Adipose tissue (tissue), 3 donors: Measurements from ENCODE around the gene NR2C2. TPM values are rescaled to one million over a fixed set of nuclear protein-coding genes. Genes with fewer than 3 reads are reported as not detected.

ENCODE experiments used
- H3K27ac ChIP-seq: one replicate; pipeline ENCODE4 v1.5.1; 2013; ENCODE audit warnings: low read depth, low read length
- WGBS, 3 donors: extraction: QIAGEN DNeasy Blood & Tissue Kit; methylation state at CpG; one replicate each; pipeline ENCODE4 v1.1.7; 2013; 5-methylcytosine and 5-hydroxymethylcytosine counted together
- polyA plus RNA-seq, 3 donors: library from polyadenylated mRNA; stranded (reverse); fragments of 200-250 nt; gene quantifications; one replicate each; pipeline ENCODE4 v1.2.3, GENCODE V29; 2013
- donor health status: healthy with polysubstance abuse.
- donor health status: Bipolar disorder and iron deficiency.
- donor health status: healthy.

The NR2C2 gene
- polyA plus RNA-seq, 3 donors, result 4.8 to 7.9 (median 7.3) TPM

GRCh38 chr3:15074500-15074899 is 127.1 kb downstream of the NR2C2 start:
- no peak overlapping the region for H3K27ac ChIP-seq
- WGBS, 3 donors, result 84 to 95% (median 94%) methylated on average over 19 of the region's 19 CpGs

DNA sequence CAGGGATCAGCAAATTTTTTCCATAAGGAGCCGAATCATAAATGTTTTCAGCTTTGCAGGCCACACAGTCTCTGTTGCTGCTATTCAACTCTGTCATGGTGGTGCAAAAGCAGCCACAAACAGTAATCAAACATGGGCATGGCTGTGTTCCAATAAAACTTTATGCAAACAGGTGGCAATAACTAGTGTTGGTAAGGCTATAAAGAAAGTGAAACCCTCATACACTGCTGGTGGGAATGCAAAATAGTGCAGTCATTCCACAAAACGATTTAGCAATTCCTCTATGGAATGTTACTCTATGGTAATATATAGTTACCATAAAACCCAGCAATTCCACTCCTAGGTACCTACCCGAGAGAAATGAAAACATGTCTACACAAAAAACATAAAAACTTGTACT is 131.7 kb downstream of the NR2C2 start:
- WGBS, 3 donors, result 71 to 91% (median 90%) methylated on average over 3 of the region's 3 CpGs
- H3K27ac ChIP-seq, result no peak overlapping the region

- WGBS, 3 donors, result 89 to 93% (median 89%) methylated on average over 13 of the region's 13 CpGs
- H3K27ac ChIP-seq, result no peak overlapping the region
Observed at GRCh38 chr3:15081960-15082664, 134.7 kb downstream of the NR2C2 start.

- H3K27ac ChIP-seq, result no peak overlapping the region
- 88 to 95% (median 94%) methylated on average over 1 of the region's 1 CpG for WGBS, 3 donors
Observed at GRCh38 chr3:15083252-15083651, 135.9 kb downstream of the NR2C2 start.

DNA sequence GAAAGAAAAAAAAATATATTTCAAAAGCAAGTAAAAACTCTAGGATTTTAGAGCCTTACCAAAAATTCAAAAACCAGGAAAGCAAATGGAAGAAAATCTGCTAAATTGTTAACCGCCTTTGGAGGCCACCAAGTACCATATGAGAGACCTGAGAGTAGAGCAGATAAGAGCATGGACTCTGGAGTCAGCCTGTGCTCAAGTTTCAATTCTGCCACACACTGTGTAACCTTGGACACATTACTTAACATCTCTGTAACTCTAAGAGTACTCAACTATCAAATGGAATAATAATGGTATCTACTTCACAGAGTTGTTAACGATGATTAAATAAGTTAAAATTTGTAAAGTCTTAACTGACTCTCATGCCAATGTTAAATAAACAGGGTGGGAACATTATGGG is 138.9 kb downstream of the NR2C2 start:
- WGBS, 3 donors, result 96 to 98% (median 97%) methylated on average over 2 of the region's 2 CpGs
- no peak overlapping the region for H3K27ac ChIP-seq

- 78 to 95% (median 79%) methylated on average over 2 of the region's 2 CpGs for WGBS, 3 donors
Observed at GRCh38 chr3:15086699-15087098, 139.3 kb downstream of the NR2C2 start.

GRCh38 chr3:15089201-15089600 is 141.8 kb downstream of the NR2C2 start:
- H3K27ac ChIP-seq, result no peak overlapping the region
- 96 to 100% (median 100%) methylated on average over 1 of the region's 1 CpG for WGBS, 3 donors

More at GRCh38 chr3:15086699-15087098, 139.3 kb downstream of the NR2C2 start:
- no peak overlapping the region for H3K27ac ChIP-seq

GRCh38 chr3:15091575-15091974 is 144.2 kb downstream of the NR2C2 start:
- 76 to 85% (median 79%) methylated on average over 5 of the region's 5 CpGs for WGBS, 3 donors
- no peak overlapping the region for H3K27ac ChIP-seq

- no peak overlapping the region for H3K27ac ChIP-seq
- 92 to 97% (median 95%) methylated on average over 1 of the region's 1 CpG for WGBS, 3 donors
Observed at GRCh38 chr3:15092686-15093085, 145.3 kb downstream of the NR2C2 start.

DNA sequence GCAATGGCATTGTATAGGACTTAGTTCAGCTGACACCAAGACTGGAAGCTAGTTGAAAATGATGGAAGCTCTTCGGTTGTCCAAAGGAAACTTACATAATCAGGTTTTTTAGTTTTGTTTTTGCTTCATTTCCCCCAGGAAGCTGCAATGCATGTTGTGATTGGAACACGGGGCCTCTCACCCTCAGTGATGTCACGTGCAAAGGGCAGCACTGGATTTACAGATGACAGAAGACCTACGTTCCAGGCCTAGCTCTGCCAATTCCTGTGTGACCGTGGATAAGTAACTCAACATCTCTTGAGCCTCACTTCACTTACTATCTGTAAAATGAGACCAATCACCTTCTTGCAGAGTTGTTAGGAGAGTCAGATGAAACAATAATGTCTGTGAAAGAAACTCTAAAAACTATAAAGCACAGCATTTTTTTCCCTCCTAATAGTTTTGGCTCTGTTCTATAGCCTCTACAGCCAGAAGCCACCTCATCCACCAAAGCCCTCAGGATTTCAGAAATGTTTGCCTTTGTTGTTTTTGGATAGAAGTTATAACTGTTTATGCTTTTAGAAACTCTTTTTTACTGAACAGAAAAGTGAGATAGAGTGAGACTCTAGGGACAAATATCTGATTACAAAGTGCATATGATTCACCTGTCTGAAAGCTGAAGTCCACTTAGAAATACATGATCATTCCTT is 146.9 kb downstream of the NR2C2 start:
- no peak overlapping the region for H3K27ac ChIP-seq
- 44 to 87% (median 50%) methylated on average over 5 of the region's 5 CpGs for WGBS, 3 donors

- H3K27ac ChIP-seq, result no peak overlapping the region
- WGBS, 3 donors, result 53 to 74% (median 56%) methylated on average over 3 of the region's 3 CpGs
Observed at GRCh38 chr3:15096046-15096445, 148.7 kb downstream of the NR2C2 start.

DNA sequence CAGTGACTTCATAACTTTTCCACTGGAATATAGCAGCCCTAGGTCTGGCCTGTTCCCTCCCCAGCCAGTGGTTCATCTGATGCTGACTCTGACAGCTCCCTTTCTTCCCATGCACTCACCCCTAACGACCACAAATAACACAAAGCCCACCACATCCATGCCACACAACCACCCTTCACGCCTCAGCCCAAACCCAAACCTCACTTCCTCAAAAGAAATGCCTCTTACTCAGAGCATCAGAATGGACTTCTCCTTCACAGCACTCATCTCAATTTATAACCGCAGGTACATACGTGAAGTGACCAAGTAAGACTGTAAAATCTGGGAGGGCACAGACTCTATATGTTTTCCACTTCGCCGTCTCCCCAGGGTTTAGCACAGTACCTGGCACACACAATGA is 150.5 kb downstream of the NR2C2 start:
- 32 to 52% (median 35%) methylated on average over 6 of the region's 6 CpGs for WGBS, 3 donors
- no peak overlapping the region for H3K27ac ChIP-seq

Other genes with a start within 250 kb of the NR2C2 start
- 10 to 100 TPM in 2 of 3 donors, 1 to 10 TPM in 1; 3.4 to 19.5 (median 16.7) TPM for gene FGD5, start 128.6 kb upstream of the NR2C2 start, polyA plus RNA-seq
- 10 to 100 TPM; 20.1 to 47.4 (median 24.2) TPM for gene MRPS25, start 117.7 kb downstream of the NR2C2 start, polyA plus RNA-seq
- 10 to 100 TPM in 1 of 3 donors, 1 to 10 TPM in 2; 3.5 to 13.6 (median 9.5) TPM for gene RBSN, start 151.6 kb downstream of the NR2C2 start, polyA plus RNA-seq